WTC11 (cell line): ENCODE data around the gene TNFAIP2. TPM values are rescaled to one million over a fixed set of nuclear protein-coding genes. Genes with fewer than 3 reads are reported as not detected.

Experiments
- ATAC-seq: fragments of 200-7000 bp; cut with Tn5 transposase; 2 replicates; pipeline ENCODE4 v1.10.0; 2021; ENCODE audit warnings: mild to moderate bottlenecking, moderate library complexity
- CTCF ChIA-PET: fragments of 300-600 bp; sonication (Branson Sonifier 250); formaldehyde crosslinking; loops from one replicate; lab custom pipeline; 2021; ENCODE audit warnings: antibody characterized with exemption; lab: Charles Lee
- POLR2A ChIA-PET: fragments of 350-600 bp; sonication (Branson Sonifier 250); formaldehyde crosslinking; loops from one replicate; lab custom pipeline; 2021; ENCODE audit warnings: antibody characterized with exemption; lab: Charles Lee
- DNase-seq: peaks from one replicate; pipeline ENCODE4 v3.0.0; 2021; ENCODE audit warnings: low spot score
- H3K27ac Mint-ChIP-seq: 2 replicates; pipeline ENCODE4 v1.8.0; 2021; ENCODE audit warnings: mixed read lengths
- H3K27me3 Mint-ChIP-seq: 2 replicates; pipeline ENCODE4 v1.8.0; 2021; ENCODE audit warnings: low read depth, mild to moderate bottlenecking, moderate library complexity, mixed read lengths
- H3K36me3 Mint-ChIP-seq: 2 replicates; pipeline ENCODE4 v1.8.0; 2021; ENCODE audit warnings: mixed read lengths
- H3K4me1 Mint-ChIP-seq: 2 replicates; pipeline ENCODE4 v1.8.0; 2022; ENCODE audit warnings: mixed read lengths
- H3K4me3 Mint-ChIP-seq: 2 replicates; pipeline ENCODE4 v1.8.0; 2021; ENCODE audit warnings: mild to moderate bottlenecking, moderate library complexity, mixed read lengths
- H3K9me3 Mint-ChIP-seq: 2 replicates; pipeline ENCODE4 v1.8.0; 2021; ENCODE audit warnings: mixed read lengths
- AFF4 ChIP-seq: sonication (generic); formaldehyde crosslinking; IDR thresholded peaks from 2 replicates; pipeline ENCODE4 v1.8.1; 2023; ENCODE audit warnings: mild to moderate bottlenecking, missing genetic modification reagents, borderline replicate concordance
- ATF6 ChIP-seq: sonication (generic); formaldehyde crosslinking; IDR thresholded peaks from 2 replicates; pipeline ENCODE4 v1.8.1; 2023; ENCODE audit warnings: mild to moderate bottlenecking, missing genetic modification reagents
- CDX4 ChIP-seq: fragments of 250-450 bp; sonication (Bioruptor Pico); IDR thresholded peaks from 2 replicates; pipeline ENCODE4 v1.9.0; 2021; ENCODE audit warnings: moderate library complexity, mild to moderate bottlenecking, inconsistent platforms, borderline replicate concordance
- E2F1 ChIP-seq: sonication (generic); formaldehyde crosslinking; IDR thresholded peaks from 2 replicates; pipeline ENCODE4 v1.8.0; 2022; ENCODE audit warnings: mild to moderate bottlenecking, missing genetic modification reagents
- E2F5 ChIP-seq: sonication (generic); formaldehyde crosslinking; IDR thresholded peaks from 2 replicates; pipeline ENCODE4 v1.8.1; 2022; ENCODE audit warnings: mild to moderate bottlenecking, moderate library complexity, missing genetic modification reagents
- GRHL2 ChIP-seq: fragments of 250-450 bp; sonication (Bioruptor Pico); IDR thresholded peaks from 2 replicates; pipeline ENCODE4 v1.8.0; 2022; ENCODE audit warnings: mild to moderate bottlenecking, moderate library complexity; ENCODE audit not compliant: insufficient replicate concordance, severe bottlenecking
- HMGXB4 ChIP-seq: sonication (generic); formaldehyde crosslinking; IDR thresholded peaks from 2 replicates; pipeline ENCODE4 v1.8.1; 2023; ENCODE audit warnings: mild to moderate bottlenecking, moderate library complexity, missing genetic modification reagents
- KAT7 ChIP-seq: sonication (generic); formaldehyde crosslinking; IDR thresholded peaks from 2 replicates; pipeline ENCODE4 v1.8.1; 2023; ENCODE audit warnings: missing genetic modification reagents, mild to moderate bottlenecking, borderline replicate concordance
- MLX ChIP-seq: sonication (generic); formaldehyde crosslinking; IDR thresholded peaks from 2 replicates; pipeline ENCODE4 v1.8.1; 2023; ENCODE audit warnings: mild to moderate bottlenecking, missing genetic modification reagents, moderate library complexity
- MXD4 ChIP-seq: fragments of 250-450 bp; sonication (Bioruptor Pico); IDR thresholded peaks from 2 replicates; pipeline ENCODE4 v1.8.0; 2021; ENCODE audit warnings: mild to moderate bottlenecking, moderate library complexity, borderline replicate concordance
- MYBL2 ChIP-seq: sonication (generic); formaldehyde crosslinking; IDR thresholded peaks from 2 replicates; pipeline ENCODE4 v1.8.1; 2023; ENCODE audit warnings: mild to moderate bottlenecking, moderate library complexity, missing genetic modification reagents
- NFATC4 ChIP-seq: fragments of 250-450 bp; sonication (Bioruptor Pico); IDR thresholded peaks from 2 replicates; pipeline ENCODE4 v1.9.0; 2021; ENCODE audit warnings: mild to moderate bottlenecking
- NR1H2 ChIP-seq: sonication (generic); formaldehyde crosslinking; IDR thresholded peaks from 2 replicates; pipeline ENCODE4 v1.9.0; 2021; ENCODE audit warnings: mild to moderate bottlenecking, moderate library complexity, missing genetic modification reagents
- USF1 ChIP-seq: sonication (generic); formaldehyde crosslinking; IDR thresholded peaks from 2 replicates; pipeline ENCODE4 v1.8.0; 2022; ENCODE audit warnings: mild to moderate bottlenecking, missing genetic modification reagents
- ZNF138 ChIP-seq: sonication (generic); formaldehyde crosslinking; conservative IDR thresholded peaks from 2 replicates; pipeline ENCODE4 v1.8.1; 2022; ENCODE audit warnings: mild to moderate bottlenecking, moderate library complexity, missing genetic modification reagents
- ZNF281 ChIP-seq: sonication (generic); formaldehyde crosslinking; IDR thresholded peaks from 2 replicates; pipeline ENCODE4 v1.8.0; 2023; ENCODE audit warnings: mild to moderate bottlenecking, missing genetic modification reagents
- total RNA-seq: library from RNA; stranded (reverse); gene quantifications from 3 replicates; pipeline ENCODE4 v1.2.3, GENCODE V29; 2021

TNFAIP2 gene
- total RNA-seq, 1 experiment from 2014 or later, result 24.1 TPM

- TF ChIP-seq AFF4 (CRISPR knock-in tag) (no peak), MLX (no peak)
These were observed 11.9 kb upstream of the TNFAIP2 start (continued) for GRCh38 chr14:103111232-103111868.

- Mint-ChIP-seq H3K27me3 (peaks cover 11% of the 10 kb centered on the region), H3K27ac (no peak overlapping the region), H3K36me3 (no peaks in the 10 kb centered on the region), H3K9me3 (no peaks in the 10 kb centered on the region), H3K4me1 (peaks cover 33% of the 10 kb centered on the region), H3K4me3 (no peak overlapping the region)
- ChIA-PET CTCF (interaction anchor here (0.7 to 1.1 kb wide), 4 partner anchors 8 to 28 kb away, joined by 3 to 4 read pairs (median 3); partner anchors contain the start of gene TNFAIP2), POLR2A (interaction anchor here (0.6 kb wide), 1 partner anchor 96 kb away, joined by 3 read pairs; no protein-coding TSS in a partner anchor)
- ATAC-seq (no peak), DNase-seq (no peak)
- TF ChIP-seq ZNF281, result no peak
- no peak for TF ChIP-seq GRHL2 (CRISPR knock-in tag)
- no peak for TF ChIP-seq NR1H2 (CRISPR knock-in tag)
- TF ChIP-seq E2F1 (CRISPR knock-in tag), result no peak
- no peak for TF ChIP-seq CDX4 (CRISPR knock-in tag)
- TF ChIP-seq MYBL2, result no peak
- TF ChIP-seq MXD4, result no peak
- TF ChIP-seq HMGXB4, result no peak
- TF ChIP-seq E2F5 (CRISPR knock-in tag), result no peak
- TF ChIP-seq NFATC4, result no peak
- no peak for TF ChIP-seq ATF6 (CRISPR knock-in tag)
- no peak for TF ChIP-seq USF1 (CRISPR knock-in tag)
- no peak for TF ChIP-seq ZNF138 (CRISPR knock-in tag)
- TF ChIP-seq KAT7 (CRISPR knock-in tag), result no peak
These were observed 10.6 kb upstream of the TNFAIP2 start for GRCh38 chr14:103112400-103113243.
